OCI-LY3 (cell line): ENCODE measurements around the gene STAT3.

Experiments used
- CTCF ChIP-seq: fragments of 200-600, 300-600 bp; sonication (generic); IDR thresholded peaks from 2 replicates; pipeline ENCODE4 v1.5.1; 2014; ENCODE audit warnings: antibody characterized with exemption, low read length, low read depth
- EZH2phosphoT487 ChIP-seq: fragments of 200-600 bp; shearing (Covaris generic); IDR thresholded peaks from 2 replicates; pipeline ENCODE4 v1.6.1; 2018; ENCODE audit warnings: antibody characterized with exemption, mixed run types, low read depth

DNA sequence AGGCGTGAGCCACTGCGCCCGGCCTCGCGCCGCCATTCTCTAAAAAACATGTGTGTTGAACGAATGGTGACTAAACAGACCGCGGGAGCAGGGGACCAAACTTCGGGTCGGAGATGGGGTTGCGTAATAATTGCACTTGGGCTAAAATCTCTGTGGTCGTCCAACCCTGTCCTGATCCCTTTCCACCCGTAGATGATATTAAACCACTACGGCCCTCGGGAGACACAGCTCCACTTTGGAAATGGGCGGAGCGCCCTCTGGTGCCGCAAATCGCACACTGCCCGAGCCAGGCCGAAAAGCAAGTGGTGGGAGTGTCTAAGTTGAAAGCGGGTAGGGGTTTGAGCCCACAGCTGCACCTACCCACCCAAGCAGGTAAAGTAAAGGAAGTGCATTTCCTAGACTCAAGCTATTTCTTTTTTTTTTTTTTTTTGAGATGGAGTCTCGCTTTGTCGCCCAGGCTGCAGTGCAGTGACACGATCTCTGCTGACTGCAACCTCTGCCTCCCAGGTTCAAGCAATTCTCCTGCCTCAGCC, 17.8 kb upstream of the STAT3 start:
- peak; percentile 92 for TF ChIP-seq CTCF
- no peak for TF ChIP-seq EZH2phosphoT487
